ENCODE data around the gene TH. TPM values are rescaled to one million over a fixed set of nuclear protein-coding genes. Genes with fewer than 3 reads are reported as not detected.
"Not testable (repeated sequence)": the region's sequence is repeated elsewhere in the genome, so short reads cannot be mapped to it uniquely, and the experiment has no call there.

The TH gene
- total RNA-seq, 1 experiment from 2014 or later = not detected

DNA sequence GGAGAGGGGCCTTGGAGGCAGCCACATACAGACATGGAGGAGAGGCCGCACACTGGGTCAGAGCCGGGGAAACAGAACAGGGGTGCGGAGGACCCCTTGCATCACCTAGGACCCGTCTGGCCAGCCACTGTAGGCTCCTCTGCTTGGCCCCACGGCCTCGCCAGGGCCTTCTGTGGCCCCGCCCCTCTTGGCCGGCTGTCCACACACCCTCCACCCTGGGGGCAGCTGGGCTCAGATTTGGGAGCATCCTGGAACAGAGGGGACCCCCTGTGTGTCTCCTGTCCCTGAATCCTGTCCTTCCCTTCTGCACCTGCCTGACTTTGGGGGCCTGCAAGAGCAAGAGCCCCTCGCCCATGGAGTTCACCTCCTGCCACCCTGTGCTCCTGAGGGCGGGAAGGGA, 7.9 kb upstream of the TH start:
- in situ Hi-C loops (cut with HindIII; ENCODE audit: low pct_unique_long_range_greater_than_20kb, low sequenced_read_pairs) = no loop called here
- BruUV-seq (replicated peaks) = no TSS peak
- ChIA-PET POLR2A (no interaction called here), CTCF (no interaction called here)
- intact Hi-C loops (cut with micrococcal nuclease; ENCODE audit: unreplicated experiment) = no loop called here
- no peak for ATAC-seq
- Histone ChIP-seq H3K9me3 (ENCODE audit: control insufficient read depth, insufficient read depth, low read depth, low read length) (no peaks in the 10 kb centered on the region), H3K4me3 (ENCODE audit: low read depth in 2 of 2, low read length in 2 of 2) (no peak overlapping the region), H3K36me3 (ENCODE audit: control insufficient read depth, insufficient read depth, low read length) (no peaks in the 10 kb centered on the region), H3K27ac (ENCODE audit: low read length) (no peak overlapping the region), H3K4me1 (ENCODE audit: control insufficient read depth, insufficient read depth, low read length) (peaks cover 3% of the 10 kb centered on the region; the same call in 1 of the 2 replicates), H3K27me3 (ENCODE audit: control insufficient read depth, insufficient read depth, low read length) (no peaks in the 10 kb centered on the region)
- no peak for TF ChIP-seq TCF7L2 (IDR thresholded peaks at IDR 0.05; ENCODE audit: low read depth, low read length)
- DNase-seq (ENCODE audit: low read depth, low spot score) = no peak

DNA sequence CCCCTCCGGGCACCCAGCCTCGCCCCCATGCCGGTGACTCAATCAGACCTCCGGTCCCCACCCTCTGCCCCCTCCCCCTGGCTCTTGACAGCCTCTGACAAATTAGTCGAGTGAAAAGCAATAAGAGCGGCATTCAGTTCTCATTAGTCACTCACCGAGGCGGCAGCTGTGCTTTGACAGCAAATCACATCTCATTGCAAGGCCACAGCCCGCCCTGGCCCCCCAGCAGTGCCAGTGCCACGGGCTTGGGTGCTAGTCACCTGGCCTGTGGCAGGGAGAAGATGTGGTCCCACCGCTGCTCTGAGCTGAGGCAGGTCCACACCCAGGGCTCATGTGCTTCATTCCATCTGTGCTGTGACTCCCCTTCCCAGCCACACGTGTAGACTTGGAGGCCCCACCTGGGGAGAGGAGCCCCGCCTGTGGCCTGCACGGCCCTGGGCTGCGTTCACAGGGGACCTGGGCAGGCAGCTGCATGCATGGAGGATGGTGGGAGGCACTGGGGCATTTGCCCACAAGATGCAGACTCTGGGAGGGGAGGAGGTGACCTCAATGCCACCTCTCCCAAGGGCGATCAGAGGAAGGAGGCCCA, 7.4 kb upstream of the TH start:
- Histone ChIP-seq H3K36me3 (ENCODE audit: control insufficient read depth, insufficient read depth, low read length) (no peaks in the 10 kb centered on the region), H3K9me3 (ENCODE audit: control insufficient read depth, insufficient read depth, low read depth, low read length) (no peaks in the 10 kb centered on the region), H3K27ac (ENCODE audit: low read length) (no peak overlapping the region), H3K4me1 (ENCODE audit: control insufficient read depth, insufficient read depth, low read length) (peaks cover 3% of the 10 kb centered on the region; the same call in 1 of the 2 replicates), H3K27me3 (ENCODE audit: control insufficient read depth, insufficient read depth, low read length) (no peaks in the 10 kb centered on the region), H3K4me3 (ENCODE audit: low read depth in 2 of 2, low read length in 2 of 2) (no peak overlapping the region)
- ChIA-PET CTCF (no interaction called here), POLR2A (no interaction called here)
- in situ Hi-C loops (cut with HindIII; ENCODE audit: low pct_unique_long_range_greater_than_20kb, low sequenced_read_pairs) (no loop called here), intact Hi-C loops (cut with micrococcal nuclease; ENCODE audit: unreplicated experiment) (no loop called here)
- no TSS peak for BruUV-seq (replicated peaks)
- TF ChIP-seq, protein P1, sequence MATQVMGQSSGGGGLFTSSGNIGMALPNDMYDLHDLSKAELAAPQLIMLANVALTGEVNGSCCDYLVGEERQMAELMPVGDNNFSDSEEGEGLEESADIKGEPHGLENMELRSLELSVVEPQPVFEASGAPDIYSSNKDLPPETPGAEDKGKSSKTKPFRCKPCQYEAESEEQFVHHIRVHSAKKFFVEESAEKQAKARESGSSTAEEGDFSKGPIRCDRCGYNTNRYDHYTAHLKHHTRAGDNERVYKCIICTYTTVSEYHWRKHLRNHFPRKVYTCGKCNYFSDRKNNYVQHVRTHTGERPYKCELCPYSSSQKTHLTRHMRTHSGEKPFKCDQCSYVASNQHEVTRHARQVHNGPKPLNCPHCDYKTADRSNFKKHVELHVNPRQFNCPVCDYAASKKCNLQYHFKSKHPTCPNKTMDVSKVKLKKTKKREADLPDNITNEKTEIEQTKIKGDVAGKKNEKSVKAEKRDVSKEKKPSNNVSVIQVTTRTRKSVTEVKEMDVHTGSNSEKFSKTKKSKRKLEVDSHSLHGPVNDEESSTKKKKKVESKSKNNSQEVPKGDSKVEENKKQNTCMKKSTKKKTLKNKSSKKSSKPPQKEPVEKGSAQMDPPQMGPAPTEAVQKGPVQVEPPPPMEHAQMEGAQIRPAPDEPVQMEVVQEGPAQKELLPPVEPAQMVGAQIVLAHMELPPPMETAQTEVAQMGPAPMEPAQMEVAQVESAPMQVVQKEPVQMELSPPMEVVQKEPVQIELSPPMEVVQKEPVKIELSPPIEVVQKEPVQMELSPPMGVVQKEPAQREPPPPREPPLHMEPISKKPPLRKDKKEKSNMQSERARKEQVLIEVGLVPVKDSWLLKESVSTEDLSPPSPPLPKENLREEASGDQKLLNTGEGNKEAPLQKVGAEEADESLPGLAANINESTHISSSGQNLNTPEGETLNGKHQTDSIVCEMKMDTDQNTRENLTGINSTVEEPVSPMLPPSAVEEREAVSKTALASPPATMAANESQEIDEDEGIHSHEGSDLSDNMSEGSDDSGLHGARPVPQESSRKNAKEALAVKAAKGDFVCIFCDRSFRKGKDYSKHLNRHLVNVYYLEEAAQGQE (IDR thresholded peaks at IDR 0.05; ENCODE audit: insufficient read depth in 1 of 2, low read depth in 2 of 2, low read length in 1 of 2) = no peak
- TF ChIP-seq TCF7L2 (IDR thresholded peaks at IDR 0.05; ENCODE audit: low read depth, low read length) (no peak), SIN3A (IDR thresholded peaks at IDR 0.05; ENCODE audit: borderline replicate concordance, insufficient read depth, low read depth, low read length) (no peak), POLR2AphosphoS5 (IDR thresholded peaks at IDR 0.05; ENCODE audit: low read depth, low read length) (no peak)
- TF ChIP-seq, protein P2, sequence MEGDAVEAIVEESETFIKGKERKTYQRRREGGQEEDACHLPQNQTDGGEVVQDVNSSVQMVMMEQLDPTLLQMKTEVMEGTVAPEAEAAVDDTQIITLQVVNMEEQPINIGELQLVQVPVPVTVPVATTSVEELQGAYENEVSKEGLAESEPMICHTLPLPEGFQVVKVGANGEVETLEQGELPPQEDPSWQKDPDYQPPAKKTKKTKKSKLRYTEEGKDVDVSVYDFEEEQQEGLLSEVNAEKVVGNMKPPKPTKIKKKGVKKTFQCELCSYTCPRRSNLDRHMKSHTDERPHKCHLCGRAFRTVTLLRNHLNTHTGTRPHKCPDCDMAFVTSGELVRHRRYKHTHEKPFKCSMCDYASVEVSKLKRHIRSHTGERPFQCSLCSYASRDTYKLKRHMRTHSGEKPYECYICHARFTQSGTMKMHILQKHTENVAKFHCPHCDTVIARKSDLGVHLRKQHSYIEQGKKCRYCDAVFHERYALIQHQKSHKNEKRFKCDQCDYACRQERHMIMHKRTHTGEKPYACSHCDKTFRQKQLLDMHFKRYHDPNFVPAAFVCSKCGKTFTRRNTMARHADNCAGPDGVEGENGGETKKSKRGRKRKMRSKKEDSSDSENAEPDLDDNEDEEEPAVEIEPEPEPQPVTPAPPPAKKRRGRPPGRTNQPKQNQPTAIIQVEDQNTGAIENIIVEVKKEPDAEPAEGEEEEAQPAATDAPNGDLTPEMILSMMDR (IDR thresholded peaks at IDR 0.05) = no peak
- DNase-seq (ENCODE audit: low read depth, low spot score) (no peak), ATAC-seq (peak; percentile 17; the same call in 1 of the 2 replicates)

DNA sequence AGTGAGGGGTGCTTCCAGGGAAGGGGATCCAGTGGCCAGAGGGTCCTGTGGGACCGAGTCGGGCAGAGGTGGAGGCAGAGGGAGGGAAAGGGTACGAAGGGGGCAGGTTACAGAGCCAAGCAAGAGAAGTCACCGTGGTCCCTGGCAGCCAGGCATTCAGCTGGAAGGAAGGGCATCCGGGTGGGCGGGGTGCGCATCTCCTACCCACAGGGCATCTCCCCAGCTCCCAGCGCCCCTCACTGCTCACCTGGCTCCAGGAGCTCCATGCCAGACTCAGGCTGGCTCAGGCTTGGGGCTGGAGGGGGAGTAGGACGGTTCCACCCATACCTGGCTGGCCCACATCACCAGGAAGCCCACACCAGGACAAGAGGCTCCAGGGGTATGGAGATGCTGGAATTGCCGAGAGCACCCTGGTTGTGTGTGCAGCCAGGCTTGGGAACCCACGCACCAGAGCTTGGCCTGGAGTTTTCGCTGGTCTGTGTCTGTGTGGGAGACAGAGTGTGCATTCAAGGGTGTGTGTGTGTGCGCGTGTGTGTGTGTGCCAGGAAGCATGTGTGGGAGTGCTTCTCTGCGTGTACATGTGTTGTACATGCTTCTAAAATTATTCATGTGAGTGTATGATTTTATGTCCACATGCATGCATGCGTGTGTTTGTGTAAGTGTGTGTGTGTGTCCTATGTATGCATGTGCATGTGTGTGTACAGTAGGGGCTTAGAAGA, 6.6 kb upstream of the TH start:
- H3K9me3 ChIP-seq (ENCODE audit: control insufficient read depth, insufficient read depth, low read depth, low read length); DNase-seq (ENCODE audit: low read depth, low spot score); H3K36me3 ChIP-seq (ENCODE audit: control insufficient read depth, insufficient read depth, low read length); in situ Hi-C loops (cut with HindIII; ENCODE audit: low pct_unique_long_range_greater_than_20kb, low sequenced_read_pairs); CTCF ChIA-PET; intact Hi-C loops (cut with micrococcal nuclease; ENCODE audit: unreplicated experiment); BruUV-seq (replicated peaks); H3K27me3 ChIP-seq (ENCODE audit: control insufficient read depth, insufficient read depth, low read length); ATAC-seq; H3K4me3 ChIP-seq (ENCODE audit: low read depth in 2 of 2, low read length in 2 of 2); H3K27ac ChIP-seq (ENCODE audit: low read length); H3K4me1 ChIP-seq (ENCODE audit: control insufficient read depth, insufficient read depth, low read length): not testable (repeated sequence)
- POLR2A ChIA-PET = interaction anchor here (0.7 kb wide), 1 partner anchor 701 kb away, joined by 4 read pairs; no protein-coding TSS in a partner anchor

All from Panc1 (cell line).